Measurements from ENCODE around the gene MAPK4.

GRCh38 chr18:50639711-50640110, 79.8 kb downstream of the MAPK4 start:
- TF ChIP-seq CTCF (IDR thresholded peaks at IDR 0.05) (no peak), POLR2A (IDR thresholded peaks at IDR 0.05) (no peak)

Measured in uterus (tissue), 2 donors.